WTC11 (cell line): ENCODE results near the gene GARRE1. TPM values are rescaled to one million over a fixed set of nuclear protein-coding genes. Genes with fewer than 3 reads are reported as not detected.

Source experiments
- ATAC-seq: fragments of 200-7000 bp; cut with Tn5 transposase; 2 replicates; pipeline ENCODE4 v1.10.0; 2021; ENCODE audit warnings: mild to moderate bottlenecking, moderate library complexity
- CTCF ChIA-PET: fragments of 300-600 bp; sonication (Branson Sonifier 250); formaldehyde crosslinking; loops from one replicate; lab custom pipeline; 2021; ENCODE audit warnings: antibody characterized with exemption; lab: Charles Lee
- POLR2A ChIA-PET: fragments of 350-600 bp; sonication (Branson Sonifier 250); formaldehyde crosslinking; loops from one replicate; lab custom pipeline; 2021; ENCODE audit warnings: antibody characterized with exemption; lab: Charles Lee
- DNase-seq: peaks from one replicate; pipeline ENCODE4 v3.0.0; 2021; ENCODE audit warnings: low spot score
- H3K27ac Mint-ChIP-seq: 2 replicates; pipeline ENCODE4 v1.8.0; 2021; ENCODE audit warnings: mixed read lengths
- H3K27me3 Mint-ChIP-seq: 2 replicates; pipeline ENCODE4 v1.8.0; 2021; ENCODE audit warnings: low read depth, mild to moderate bottlenecking, moderate library complexity, mixed read lengths
- H3K36me3 Mint-ChIP-seq: 2 replicates; pipeline ENCODE4 v1.8.0; 2021; ENCODE audit warnings: mixed read lengths
- H3K4me1 Mint-ChIP-seq: 2 replicates; pipeline ENCODE4 v1.8.0; 2022; ENCODE audit warnings: mixed read lengths
- H3K4me3 Mint-ChIP-seq: 2 replicates; pipeline ENCODE4 v1.8.0; 2021; ENCODE audit warnings: mild to moderate bottlenecking, moderate library complexity, mixed read lengths
- H3K9me3 Mint-ChIP-seq: 2 replicates; pipeline ENCODE4 v1.8.0; 2021; ENCODE audit warnings: mixed read lengths
- CBFB ChIP-seq: sonication (generic); formaldehyde crosslinking; IDR thresholded peaks from 2 replicates; pipeline ENCODE4 v1.8.1; 2022; ENCODE audit warnings: mild to moderate bottlenecking, low read depth, missing genetic modification reagents
- CDX4 ChIP-seq: fragments of 250-450 bp; sonication (Bioruptor Pico); IDR thresholded peaks from 2 replicates; pipeline ENCODE4 v1.9.0; 2021; ENCODE audit warnings: moderate library complexity, mild to moderate bottlenecking, inconsistent platforms, borderline replicate concordance
- ELF4 ChIP-seq: sonication (generic); formaldehyde crosslinking; IDR thresholded peaks from 2 replicates; pipeline ENCODE4 v1.8.1; 2022; ENCODE audit warnings: low read depth, mild to moderate bottlenecking, moderate library complexity, missing genetic modification reagents
- EMX1 ChIP-seq: fragments of 250-450 bp; sonication (Bioruptor Pico); IDR thresholded peaks from 2 replicates; pipeline ENCODE4 v1.8.0; 2021; ENCODE audit warnings: mild to moderate bottlenecking
- FOXP4 ChIP-seq: sonication (generic); formaldehyde crosslinking; IDR thresholded peaks from 2 replicates; pipeline ENCODE4 v1.8.0; 2022; ENCODE audit warnings: mild to moderate bottlenecking, missing genetic modification reagents
- GRHL2 ChIP-seq: fragments of 250-450 bp; sonication (Bioruptor Pico); IDR thresholded peaks from 2 replicates; pipeline ENCODE4 v1.8.0; 2022; ENCODE audit warnings: mild to moderate bottlenecking, moderate library complexity; ENCODE audit not compliant: insufficient replicate concordance, severe bottlenecking
- NR3C1 ChIP-seq: sonication (generic); formaldehyde crosslinking; conservative IDR thresholded peaks from 2 replicates; pipeline ENCODE4 v1.8.1; 2023; ENCODE audit warnings: low read depth, mild to moderate bottlenecking, missing genetic modification reagents
- SMAD4 ChIP-seq: sonication (generic); formaldehyde crosslinking; IDR thresholded peaks from 2 replicates; pipeline ENCODE4 v1.8.0; 2022; ENCODE audit warnings: mild to moderate bottlenecking, missing genetic modification reagents
- TEAD4 ChIP-seq: sonication (generic); formaldehyde crosslinking; IDR thresholded peaks from 2 replicates; pipeline ENCODE4 v1.8.0; 2022; ENCODE audit warnings: mild to moderate bottlenecking, missing genetic modification reagents
- ZMAT4 ChIP-seq: fragments of 250-450 bp; sonication (Bioruptor Pico); IDR thresholded peaks from 2 replicates; pipeline ENCODE4 v1.9.0; 2021; ENCODE audit warnings: mild to moderate bottlenecking
- ZNF263 ChIP-seq: sonication (generic); formaldehyde crosslinking; IDR thresholded peaks from 2 replicates; pipeline ENCODE4 v1.8.1; 2022; ENCODE audit warnings: low read depth, mild to moderate bottlenecking, moderate library complexity, missing genetic modification reagents
- total RNA-seq: library from RNA; stranded (reverse); gene quantifications from 3 replicates; pipeline ENCODE4 v1.2.3, GENCODE V29; 2021
- TF ChIP-seq, protein P1 (sequence below): sonication (generic); formaldehyde crosslinking; IDR thresholded peaks from 2 replicates; pipeline ENCODE4 v1.8.1; 2023; ENCODE audit warnings: mild to moderate bottlenecking, missing genetic modification reagents
- TF ChIP-seq, protein P2 (sequence below): sonication (generic); formaldehyde crosslinking; conservative IDR thresholded peaks from 2 replicates; pipeline ENCODE4 v1.8.1; 2023; ENCODE audit warnings: mild to moderate bottlenecking, low read depth, missing genetic modification reagents, moderate library complexity
- TF ChIP-seq, protein P3 (sequence below): sonication (generic); formaldehyde crosslinking; IDR thresholded peaks from 2 replicates; pipeline ENCODE4 v1.8.1; 2022; ENCODE audit warnings: low read depth, mild to moderate bottlenecking, moderate library complexity, missing genetic modification reagents, borderline replicate concordance
- TF ChIP-seq, protein P4 (sequence below): fragments of 250-450 bp; sonication (Bioruptor Pico); IDR thresholded peaks from 2 replicates; pipeline ENCODE4 v1.9.0; 2021; ENCODE audit warnings: mild to moderate bottlenecking

Gene GARRE1
- total RNA-seq, 1 experiment from 2014 or later = 16.7 TPM

DNA sequence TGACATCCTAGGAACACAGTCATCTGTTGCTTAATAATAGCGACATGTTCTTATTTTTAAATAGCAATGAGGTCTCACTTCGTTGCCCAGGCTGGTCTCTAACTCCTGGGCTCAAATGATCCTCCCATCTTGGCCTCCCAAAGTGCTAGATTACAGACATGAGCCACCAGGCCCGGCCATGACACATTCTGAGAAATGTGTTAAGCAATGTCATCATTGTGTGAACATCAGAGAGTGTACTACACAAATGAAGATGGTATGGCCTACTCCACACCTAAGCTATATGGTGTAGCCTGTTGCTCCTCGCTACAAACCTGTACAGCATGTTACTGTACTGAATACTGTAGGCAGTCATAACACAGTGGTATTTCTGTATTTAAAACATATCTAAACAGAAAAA lies 24.6 kb upstream of the GARRE1 start (continued):
- no peak for TF ChIP-seq ZNF263 (CRISPR knock-in tag)
- no peak for TF ChIP-seq EMX1
- no peak for TF ChIP-seq FOXP4 (CRISPR knock-in tag)
- TF ChIP-seq, all 79 proteins: peak for 0

GRCh38 chr19:34230820-34231219 lies 23.5 kb upstream of the GARRE1 start:
- H3K9me3 Mint-ChIP-seq = peaks cover 5% of the 10 kb centered on the region
- no peaks in the 10 kb centered on the region for H3K27me3 Mint-ChIP-seq
- peak; percentile 33 for DNase-seq
- no peak for TF ChIP-seq SMAD4 (CRISPR knock-in tag)
- TF ChIP-seq ZMAT4 (CRISPR knock-in tag) = no peak
- TF ChIP-seq, protein P1, sequence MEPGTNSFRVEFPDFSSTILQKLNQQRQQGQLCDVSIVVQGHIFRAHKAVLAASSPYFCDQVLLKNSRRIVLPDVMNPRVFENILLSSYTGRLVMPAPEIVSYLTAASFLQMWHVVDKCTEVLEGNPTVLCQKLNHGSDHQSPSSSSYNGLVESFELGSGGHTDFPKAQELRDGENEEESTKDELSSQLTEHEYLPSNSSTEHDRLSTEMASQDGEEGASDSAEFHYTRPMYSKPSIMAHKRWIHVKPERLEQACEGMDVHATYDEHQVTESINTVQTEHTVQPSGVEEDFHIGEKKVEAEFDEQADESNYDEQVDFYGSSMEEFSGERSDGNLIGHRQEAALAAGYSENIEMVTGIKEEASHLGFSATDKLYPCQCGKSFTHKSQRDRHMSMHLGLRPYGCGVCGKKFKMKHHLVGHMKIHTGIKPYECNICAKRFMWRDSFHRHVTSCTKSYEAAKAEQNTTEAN (CRISPR knock-in tag) = no peak
- no peak for TF ChIP-seq ELF4
- no peak for TF ChIP-seq EMX1
- TF ChIP-seq, protein P2, sequence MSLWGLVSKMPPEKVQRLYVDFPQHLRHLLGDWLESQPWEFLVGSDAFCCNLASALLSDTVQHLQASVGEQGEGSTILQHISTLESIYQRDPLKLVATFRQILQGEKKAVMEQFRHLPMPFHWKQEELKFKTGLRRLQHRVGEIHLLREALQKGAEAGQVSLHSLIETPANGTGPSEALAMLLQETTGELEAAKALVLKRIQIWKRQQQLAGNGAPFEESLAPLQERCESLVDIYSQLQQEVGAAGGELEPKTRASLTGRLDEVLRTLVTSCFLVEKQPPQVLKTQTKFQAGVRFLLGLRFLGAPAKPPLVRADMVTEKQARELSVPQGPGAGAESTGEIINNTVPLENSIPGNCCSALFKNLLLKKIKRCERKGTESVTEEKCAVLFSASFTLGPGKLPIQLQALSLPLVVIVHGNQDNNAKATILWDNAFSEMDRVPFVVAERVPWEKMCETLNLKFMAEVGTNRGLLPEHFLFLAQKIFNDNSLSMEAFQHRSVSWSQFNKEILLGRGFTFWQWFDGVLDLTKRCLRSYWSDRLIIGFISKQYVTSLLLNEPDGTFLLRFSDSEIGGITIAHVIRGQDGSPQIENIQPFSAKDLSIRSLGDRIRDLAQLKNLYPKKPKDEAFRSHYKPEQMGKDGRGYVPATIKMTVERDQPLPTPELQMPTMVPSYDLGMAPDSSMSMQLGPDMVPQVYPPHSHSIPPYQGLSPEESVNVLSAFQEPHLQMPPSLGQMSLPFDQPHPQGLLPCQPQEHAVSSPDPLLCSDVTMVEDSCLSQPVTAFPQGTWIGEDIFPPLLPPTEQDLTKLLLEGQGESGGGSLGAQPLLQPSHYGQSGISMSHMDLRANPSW (CRISPR knock-in tag) = no peak
- no peak for TF ChIP-seq GRHL2 (CRISPR knock-in tag)
- no peak for TF ChIP-seq NR3C1
- TF ChIP-seq, protein P3, sequence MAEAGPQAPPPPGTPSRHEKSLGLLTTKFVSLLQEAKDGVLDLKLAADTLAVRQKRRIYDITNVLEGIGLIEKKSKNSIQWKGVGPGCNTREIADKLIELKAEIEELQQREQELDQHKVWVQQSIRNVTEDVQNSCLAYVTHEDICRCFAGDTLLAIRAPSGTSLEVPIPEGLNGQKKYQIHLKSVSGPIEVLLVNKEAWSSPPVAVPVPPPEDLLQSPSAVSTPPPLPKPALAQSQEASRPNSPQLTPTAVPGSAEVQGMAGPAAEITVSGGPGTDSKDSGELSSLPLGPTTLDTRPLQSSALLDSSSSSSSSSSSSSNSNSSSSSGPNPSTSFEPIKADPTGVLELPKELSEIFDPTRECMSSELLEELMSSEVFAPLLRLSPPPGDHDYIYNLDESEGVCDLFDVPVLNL = no peak
- no peak for TF ChIP-seq TEAD4
- TF ChIP-seq CBFB (CRISPR knock-in tag) = no peak
- TF ChIP-seq CDX4 (CRISPR knock-in tag) = no peak
- TF ChIP-seq, protein P4, sequence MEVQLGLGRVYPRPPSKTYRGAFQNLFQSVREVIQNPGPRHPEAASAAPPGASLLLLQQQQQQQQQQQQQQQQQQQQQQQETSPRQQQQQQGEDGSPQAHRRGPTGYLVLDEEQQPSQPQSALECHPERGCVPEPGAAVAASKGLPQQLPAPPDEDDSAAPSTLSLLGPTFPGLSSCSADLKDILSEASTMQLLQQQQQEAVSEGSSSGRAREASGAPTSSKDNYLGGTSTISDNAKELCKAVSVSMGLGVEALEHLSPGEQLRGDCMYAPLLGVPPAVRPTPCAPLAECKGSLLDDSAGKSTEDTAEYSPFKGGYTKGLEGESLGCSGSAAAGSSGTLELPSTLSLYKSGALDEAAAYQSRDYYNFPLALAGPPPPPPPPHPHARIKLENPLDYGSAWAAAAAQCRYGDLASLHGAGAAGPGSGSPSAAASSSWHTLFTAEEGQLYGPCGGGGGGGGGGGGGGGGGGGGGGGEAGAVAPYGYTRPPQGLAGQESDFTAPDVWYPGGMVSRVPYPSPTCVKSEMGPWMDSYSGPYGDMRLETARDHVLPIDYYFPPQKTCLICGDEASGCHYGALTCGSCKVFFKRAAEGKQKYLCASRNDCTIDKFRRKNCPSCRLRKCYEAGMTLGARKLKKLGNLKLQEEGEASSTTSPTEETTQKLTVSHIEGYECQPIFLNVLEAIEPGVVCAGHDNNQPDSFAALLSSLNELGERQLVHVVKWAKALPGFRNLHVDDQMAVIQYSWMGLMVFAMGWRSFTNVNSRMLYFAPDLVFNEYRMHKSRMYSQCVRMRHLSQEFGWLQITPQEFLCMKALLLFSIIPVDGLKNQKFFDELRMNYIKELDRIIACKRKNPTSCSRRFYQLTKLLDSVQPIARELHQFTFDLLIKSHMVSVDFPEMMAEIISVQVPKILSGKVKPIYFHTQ (CRISPR knock-in tag) = no peak
- TF ChIP-seq, all 79 proteins: peak for 0
- H3K4me3 Mint-ChIP-seq = peak overlapping the region; percentile 38
- ChIA-PET POLR2A (no interaction called here), CTCF (interaction anchor here (3.6 kb wide), 1 partner anchor 11 kb away, joined by 28 read pairs; no protein-coding TSS in a partner anchor)
- peak; percentile 64 for ATAC-seq
- H3K27ac Mint-ChIP-seq = peak overlapping the region; percentile 91
- H3K4me1 Mint-ChIP-seq = peaks cover 28% of the 10 kb centered on the region
- H3K36me3 Mint-ChIP-seq = peaks cover 34% of the 10 kb centered on the region
